NCI-H1417 treated with DMSO at 0.1 percent for 48 hours (cell line): ENCODE measurements around the gene SLC16A6.
"Not testable (repeated sequence)": the region's sequence is repeated elsewhere in the genome, so short reads cannot be mapped to it uniquely, and the experiment has no call there.

Source experiments
- DNase-seq: peaks from one replicate; lab custom pipeline; 2025; lab: John Stamatoyannopoulos, UW

Gene SLC16A6

GRCh38 chr17:68290955-68291835 lies at the start of gene SLC16A6, which contains the start of gene ARSG:
Gene SLC16A6, minus strand, starts transcription at chr17:68291127. Its CDS starts 12,807 bp downstream, at chr17:68278320.
Gene ARSG, plus strand, starts transcription at chr17:68291495. Its CDS starts 15,999 bp downstream, at chr17:68307494.
- no peak for DNase-seq

GRCh38 chr17:68334393-68334792 lies 43.5 kb upstream of the SLC16A6 start:
- no peak for DNase-seq

GRCh38 chr17:68331932-68332331 lies 41.0 kb upstream of the SLC16A6 start:
- not testable (repeated sequence) for DNase-seq

GRCh38 chr17:68329331-68329730 lies 38.4 kb upstream of the SLC16A6 start:
- no peak for DNase-seq

GRCh38 chr17:68328676-68329075 lies 37.7 kb upstream of the SLC16A6 start:
- no peak for DNase-seq

- no peak for DNase-seq
Observed at GRCh38 chr17:68327823-68328557, 37.1 kb upstream of the SLC16A6 start.

- no peak for DNase-seq
Observed at GRCh38 chr17:68326681-68327080, 35.8 kb upstream of the SLC16A6 start.

- DNase-seq, result no peak
Observed at GRCh38 chr17:68325961-68326360, 35.0 kb upstream of the SLC16A6 start.

GRCh38 chr17:68324654-68325336 lies 33.9 kb upstream of the SLC16A6 start:
- DNase-seq, result no peak

- no peak for DNase-seq
Observed at GRCh38 chr17:68324114-68324513, 33.2 kb upstream of the SLC16A6 start.

- DNase-seq, result no peak
Observed at GRCh38 chr17:68322630-68323029, 31.7 kb upstream of the SLC16A6 start.

- DNase-seq, result no peak
Observed at GRCh38 chr17:68321556-68321954, 30.6 kb upstream of the SLC16A6 start.

- DNase-seq, result no peak
Observed at GRCh38 chr17:68320943-68321555, 30.1 kb upstream of the SLC16A6 start.

GRCh38 chr17:68320311-68320865 lies 29.5 kb upstream of the SLC16A6 start:
- DNase-seq, result no peak

GRCh38 chr17:68319410-68320162 lies 28.7 kb upstream of the SLC16A6 start:
- DNase-seq, result no peak

GRCh38 chr17:68318103-68318991 lies 27.4 kb upstream of the SLC16A6 start:
- no peak for DNase-seq

- DNase-seq, result no peak
Observed at GRCh38 chr17:68317458-68317857, 26.5 kb upstream of the SLC16A6 start.

- DNase-seq, result no peak
Observed at GRCh38 chr17:68315930-68316329, 25.0 kb upstream of the SLC16A6 start.

GRCh38 chr17:68314916-68315535 lies 24.1 kb upstream of the SLC16A6 start:
- no peak for DNase-seq
